DMS 273 (cell line): ENCODE measurements around the gene IQCE.

Experiments
- DNase-seq: peaks from one replicate; lab custom pipeline; 2025; ENCODE audit not compliant: unreplicated experiment; lab: John Stamatoyannopoulos, UW

The IQCE gene

DNA sequence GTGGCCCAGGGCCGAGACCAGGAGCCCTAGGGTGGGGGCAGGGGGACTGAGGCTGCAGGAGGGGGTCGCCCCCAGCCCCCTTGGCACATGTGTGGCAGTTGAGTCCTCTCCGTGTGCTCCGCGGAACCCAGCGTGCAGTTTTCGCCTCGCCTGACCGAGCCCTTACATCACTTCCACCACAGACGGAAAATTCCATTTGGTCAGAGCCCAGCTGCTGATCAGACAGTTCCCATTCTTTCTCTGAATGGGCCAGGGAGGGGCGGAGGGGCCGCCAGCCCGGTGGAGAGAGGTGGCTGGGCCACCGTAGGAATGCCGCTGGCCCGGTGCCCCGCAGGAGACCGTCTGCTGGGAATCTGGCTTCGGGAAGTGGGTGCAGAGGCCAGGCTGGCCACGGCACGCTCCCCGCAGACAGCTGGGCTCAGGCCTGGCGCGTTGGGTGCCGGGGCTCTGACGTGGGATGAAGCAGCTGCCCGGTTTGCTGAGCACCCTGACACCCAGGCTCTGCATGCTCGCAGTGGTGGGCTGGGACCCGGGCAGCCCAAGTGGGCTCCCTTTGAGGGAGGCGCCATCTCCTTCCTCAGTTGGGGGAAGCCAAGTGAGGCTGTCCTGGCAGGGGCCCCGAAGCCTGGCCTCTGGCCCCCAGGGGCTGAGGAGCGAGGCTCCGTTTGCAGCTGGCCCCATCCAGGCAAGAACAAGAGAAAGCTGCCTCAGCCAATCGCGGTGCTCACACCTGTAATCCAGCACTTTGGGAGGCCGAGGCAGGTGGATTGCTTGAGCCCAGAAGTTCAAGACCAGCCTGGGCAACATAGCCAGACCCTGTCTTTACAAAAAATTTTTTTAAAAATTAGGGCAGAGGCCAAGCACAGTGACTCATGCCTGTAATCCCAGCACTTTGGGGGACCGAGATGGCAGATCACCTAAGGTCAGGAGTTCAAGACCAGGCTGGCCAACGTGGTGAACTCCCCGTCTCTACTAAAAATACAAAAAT lies 82.9 kb downstream of the IQCE start:
- DNase-seq = peak; percentile 82

- DNase-seq = peak; percentile 42
Observed at GRCh38 chr7:2643386-2644219, 84.8 kb downstream of the IQCE start.

DNA sequence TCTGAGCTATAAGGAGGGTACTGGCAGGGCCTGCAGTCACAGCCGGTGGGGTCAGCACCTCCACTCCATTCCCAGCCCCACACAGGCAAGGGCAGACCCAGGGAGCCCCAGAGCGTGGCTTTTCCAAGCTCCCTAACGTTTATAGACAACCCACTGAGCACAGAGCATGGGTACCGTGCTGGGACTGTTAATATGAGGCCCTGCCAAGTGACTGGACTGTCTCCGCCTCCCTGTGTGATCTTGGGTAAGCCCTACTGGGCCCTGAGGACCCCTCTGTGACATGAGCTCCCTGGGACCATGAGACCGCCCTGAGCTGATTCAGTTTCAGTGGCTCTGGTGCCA lies 85.4 kb downstream of the IQCE start:
- no peak for DNase-seq

DNA sequence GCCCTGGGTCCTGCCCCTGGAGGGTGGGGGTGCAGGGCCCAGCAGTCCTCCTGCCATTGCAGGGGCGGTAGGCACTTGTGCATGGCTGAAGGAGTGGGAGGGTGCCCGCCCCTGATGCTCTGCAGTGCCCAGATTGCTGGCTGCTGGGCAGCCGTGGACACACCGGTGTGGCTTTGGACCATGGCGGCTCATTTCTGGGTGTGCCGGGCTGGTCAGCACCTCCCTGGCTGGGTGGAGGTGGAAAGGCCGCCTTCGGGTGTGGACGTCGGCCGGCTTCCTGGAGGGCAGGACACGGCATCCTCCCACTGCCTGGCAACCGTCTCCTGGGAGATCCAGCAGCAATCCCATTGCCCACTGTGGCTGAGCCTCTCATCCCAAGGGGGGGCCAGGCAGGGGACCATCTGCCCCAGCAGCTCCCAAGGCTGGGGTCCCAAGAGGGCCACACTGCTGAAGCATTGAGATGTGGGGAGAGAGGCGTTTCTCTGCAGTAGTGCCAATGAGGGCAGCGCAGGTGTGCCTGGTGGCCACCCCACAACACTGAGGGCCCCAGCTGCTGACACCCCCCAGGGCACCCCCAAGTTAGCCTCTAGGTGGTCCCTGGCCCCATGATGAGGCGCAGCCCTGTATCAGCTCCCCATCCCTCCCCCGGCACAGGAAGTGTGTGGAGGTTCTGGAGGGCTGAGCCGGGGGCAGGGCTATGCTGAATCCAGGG lies 85.9 kb downstream of the IQCE start:
- no peak for DNase-seq

DNA sequence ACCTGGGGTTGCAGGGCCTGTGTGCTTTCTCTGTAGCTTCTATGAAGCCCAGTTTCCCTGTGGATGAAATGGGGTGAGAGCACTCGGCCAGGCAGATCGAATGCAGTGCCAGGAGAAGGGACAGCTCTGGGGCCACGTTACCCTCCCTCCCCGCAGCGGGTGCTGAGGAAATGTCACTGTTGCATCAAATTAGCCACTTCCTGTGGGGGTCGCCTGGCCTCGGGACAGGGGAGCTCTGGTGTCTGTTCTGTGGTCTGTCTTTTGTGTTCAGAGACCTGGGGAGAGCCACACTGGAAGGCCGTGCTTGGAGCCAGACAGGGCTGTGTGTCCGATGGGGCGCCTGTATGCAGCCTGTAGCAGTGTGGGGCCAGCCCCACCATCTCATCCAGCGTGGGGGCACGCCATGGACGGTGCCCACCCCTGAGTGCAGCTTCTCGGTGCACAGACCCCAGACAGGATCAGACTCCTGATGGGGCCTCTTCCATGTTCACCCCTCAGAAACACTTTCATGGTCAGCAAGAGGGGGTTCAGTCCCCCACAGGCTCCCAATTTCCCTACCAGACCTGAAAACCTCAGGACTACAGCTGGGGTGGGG lies 86.6 kb downstream of the IQCE start:
- DNase-seq = no peak

- DNase-seq = no peak
Observed at GRCh38 chr7:2646336-2646679, 87.5 kb downstream of the IQCE start.

DNA sequence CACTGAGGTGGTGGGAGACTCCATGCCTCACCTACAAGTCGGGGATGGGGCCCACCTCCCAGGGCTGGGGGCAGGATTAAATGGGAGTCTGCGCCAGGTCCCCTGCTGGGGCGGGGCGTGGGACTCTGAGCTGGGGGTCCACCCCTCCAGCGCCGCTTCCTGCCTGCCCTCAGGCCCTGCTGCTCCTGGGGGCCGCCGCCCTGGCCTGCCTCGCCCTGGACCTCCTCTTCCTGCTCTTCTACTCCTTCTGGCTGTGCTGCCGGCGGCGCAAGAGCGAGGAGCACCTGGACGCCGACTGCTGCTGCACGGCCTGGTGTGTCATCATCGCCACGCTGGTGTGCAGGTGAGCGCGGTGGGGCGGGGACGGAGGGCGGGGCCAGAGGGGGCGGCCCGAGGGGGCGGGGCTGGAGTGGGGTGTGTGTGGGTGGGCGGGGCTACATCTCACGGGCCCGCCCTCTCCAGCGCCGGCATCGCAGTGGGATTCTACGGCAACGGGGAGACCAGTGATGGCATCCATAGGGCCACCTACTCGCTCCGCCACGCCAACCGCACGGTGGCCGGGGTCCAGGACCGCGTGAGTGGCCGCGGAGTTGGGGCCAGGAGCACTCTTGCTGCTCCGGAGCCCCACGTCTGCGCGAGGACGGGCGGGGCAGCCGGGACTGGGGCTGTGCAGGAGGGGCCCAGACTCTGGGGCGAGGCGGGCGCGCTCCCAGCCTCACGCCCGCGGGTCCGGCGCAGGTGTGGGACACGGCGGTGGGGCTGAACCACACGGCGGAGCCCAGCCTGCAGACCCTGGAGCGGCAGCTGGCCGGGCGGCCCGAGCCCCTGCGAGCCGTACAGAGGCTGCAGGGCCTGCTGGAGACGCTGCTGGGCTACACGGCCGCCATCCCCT lies 88.1 kb downstream of the IQCE start:
- no peak for DNase-seq

- DNase-seq = no peak
Observed at GRCh38 chr7:2647594-2648172, 88.9 kb downstream of the IQCE start.

- DNase-seq = no peak
Observed at GRCh38 chr7:2649139-2649838, 90.5 kb downstream of the IQCE start.

DNA sequence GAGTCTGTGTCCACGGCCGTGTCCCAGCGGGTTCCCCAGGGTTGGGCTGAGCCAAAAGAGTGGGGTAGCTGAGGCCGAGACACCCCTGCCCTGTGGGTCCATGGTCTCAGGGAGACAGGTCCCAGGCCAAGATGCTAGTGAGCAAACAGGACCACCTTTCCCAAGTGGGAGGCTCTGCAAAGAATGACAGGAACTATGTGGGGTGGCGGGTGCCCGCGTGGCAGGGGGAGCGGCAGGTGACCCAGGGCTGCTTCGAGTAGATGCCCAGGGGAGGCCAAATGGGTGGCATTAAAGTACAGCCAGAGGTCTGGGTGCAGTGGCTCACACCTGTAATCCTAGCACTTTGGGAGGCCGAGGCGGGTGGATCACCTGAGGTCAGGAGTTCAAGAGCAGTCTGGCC lies 91.2 kb downstream of the IQCE start:
- no peak for DNase-seq

DNA sequence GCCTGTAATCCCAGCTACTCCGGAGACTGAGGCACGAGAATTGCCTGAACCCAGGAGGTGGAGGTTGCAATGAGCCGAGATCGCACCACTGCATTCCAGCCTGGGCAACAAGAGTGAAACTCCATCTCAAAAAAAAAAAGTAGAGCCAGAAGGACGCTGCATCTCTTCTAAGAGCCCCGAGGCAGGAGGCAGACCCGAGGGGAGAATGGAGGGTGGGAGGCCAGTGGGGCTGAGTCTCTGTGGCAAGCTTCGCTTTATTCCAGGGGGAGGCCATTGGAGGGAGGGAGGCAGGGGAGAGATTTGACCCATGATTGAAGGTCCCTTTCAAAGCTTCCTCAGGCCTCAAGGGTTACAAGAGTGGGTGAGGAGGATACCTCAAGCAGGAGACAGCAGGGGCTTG lies 91.7 kb downstream of the IQCE start:
- no peak for DNase-seq

- peak; percentile 51 for DNase-seq
Observed at GRCh38 chr7:2651336-2651735, 92.6 kb downstream of the IQCE start.

- DNase-seq = no peak
Observed at GRCh38 chr7:2651847-2652735, 93.3 kb downstream of the IQCE start.

GRCh38 chr7:2652736-2653060 lies 93.9 kb downstream of the IQCE start:
- DNase-seq = no peak

DNA sequence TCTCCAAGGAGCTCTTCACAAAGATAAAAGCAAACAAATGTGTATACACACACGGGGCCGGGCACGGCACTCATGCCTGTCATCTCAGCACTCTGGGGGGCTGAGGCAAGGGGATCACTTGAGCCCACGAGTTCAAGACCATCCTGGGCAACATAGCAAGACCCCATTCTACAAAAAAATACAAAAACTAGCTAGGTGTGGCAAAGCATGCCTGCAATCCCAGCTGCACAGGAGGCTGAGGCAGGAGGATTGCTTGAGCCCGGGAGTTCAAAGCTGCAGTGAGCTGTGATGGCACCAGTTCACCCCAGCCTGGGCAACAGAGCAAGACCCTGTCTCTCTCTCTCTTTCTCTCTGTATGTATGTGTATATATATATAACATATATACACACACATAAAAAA lies 95.3 kb downstream of the IQCE start:
- no peak for DNase-seq

DNA sequence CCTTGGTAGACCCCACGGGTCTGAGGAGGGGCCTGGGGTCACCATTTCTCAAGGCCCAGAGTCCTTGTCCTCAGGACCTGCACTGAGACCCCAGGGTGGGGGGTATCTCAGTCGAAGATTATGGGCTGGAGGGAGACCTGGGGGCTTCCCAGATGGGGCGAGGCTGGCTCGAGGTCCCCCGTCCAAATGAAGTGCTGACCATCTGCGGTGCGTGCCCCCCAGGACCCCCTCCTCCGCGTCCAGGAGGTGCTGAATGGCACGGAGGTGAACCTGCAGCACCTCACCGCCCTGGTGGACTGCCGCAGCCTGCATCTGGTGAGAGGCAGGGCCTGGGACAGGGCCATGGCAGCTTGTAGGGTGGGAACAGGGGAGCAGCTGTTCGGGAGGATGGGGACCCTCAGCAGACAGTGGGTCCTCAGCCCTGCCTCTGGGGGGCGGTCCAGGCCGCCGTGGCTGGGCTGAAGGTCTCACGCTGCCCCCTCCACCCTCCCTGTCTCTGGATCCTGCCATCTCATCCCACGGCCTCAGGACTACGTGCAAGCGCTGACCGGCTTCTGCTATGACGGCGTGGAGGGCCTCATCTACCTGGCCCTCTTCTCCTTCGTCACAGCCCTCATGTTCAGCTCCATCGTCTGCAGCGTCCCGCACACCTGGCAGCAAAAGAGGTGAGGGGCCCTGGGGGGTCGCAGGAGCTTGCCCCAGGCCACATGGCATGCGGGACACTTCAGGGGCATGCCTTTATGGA lies 97.3 kb downstream of the IQCE start:
- DNase-seq = no peak

DNA sequence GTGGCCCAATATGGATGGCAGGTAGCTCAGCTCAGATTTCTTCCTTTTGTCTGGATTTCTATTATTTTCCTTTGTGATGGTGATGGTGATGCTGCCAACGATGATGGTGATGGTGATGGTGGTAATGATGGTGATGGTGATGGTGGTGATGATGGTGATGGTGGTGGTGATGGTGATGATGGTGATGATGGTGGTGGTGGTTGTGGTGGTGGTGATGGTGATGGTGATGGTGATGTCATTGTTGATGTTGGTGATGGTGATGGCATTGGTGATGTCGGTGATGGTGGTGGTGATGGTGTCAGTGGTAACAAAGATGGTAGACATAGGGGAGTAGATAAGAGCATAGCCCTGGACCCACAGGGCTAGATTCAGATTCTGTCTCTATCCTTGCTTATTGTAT lies 98.4 kb downstream of the IQCE start:
- DNase-seq = no peak
